GM19395 (cell line): ENCODE data around the gene NEMP2.

Experiments
- ATAC-seq: cut with Tn5 transposase; IDR thresholded peaks from one replicate; pipeline ENCODE4 v1.9.1; 2021; ENCODE audit warnings: mild to moderate bottlenecking, moderate library complexity; ENCODE audit not compliant: unreplicated experiment

The NEMP2 gene

DNA sequence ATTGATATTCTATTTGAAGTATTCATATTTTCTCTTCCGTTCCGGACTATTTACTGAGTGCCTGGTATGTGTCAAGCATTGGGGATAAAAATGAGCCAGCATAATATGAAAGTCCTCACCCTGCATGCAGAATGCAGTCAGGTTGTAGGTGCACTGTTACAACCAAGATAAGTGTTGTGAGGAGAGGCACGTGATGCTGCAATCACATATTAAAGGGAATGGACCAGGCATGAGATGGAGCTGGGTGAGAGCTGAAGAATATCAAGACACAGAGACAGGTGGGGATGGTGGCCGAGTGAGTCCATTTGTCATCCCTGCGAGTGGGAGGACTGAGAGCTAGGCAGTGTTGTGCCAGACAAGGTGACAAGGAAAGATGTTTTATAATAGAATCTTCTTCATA lies 74.0 kb downstream of the NEMP2 start:
- no peak for ATAC-seq

GRCh38 chr2:190459881-190460280 lies 74.6 kb downstream of the NEMP2 start:
- ATAC-seq: no peak

- ATAC-seq: no peak
These were observed 76.0 kb downstream of the NEMP2 start for GRCh38 chr2:190458352-190459107.

DNA sequence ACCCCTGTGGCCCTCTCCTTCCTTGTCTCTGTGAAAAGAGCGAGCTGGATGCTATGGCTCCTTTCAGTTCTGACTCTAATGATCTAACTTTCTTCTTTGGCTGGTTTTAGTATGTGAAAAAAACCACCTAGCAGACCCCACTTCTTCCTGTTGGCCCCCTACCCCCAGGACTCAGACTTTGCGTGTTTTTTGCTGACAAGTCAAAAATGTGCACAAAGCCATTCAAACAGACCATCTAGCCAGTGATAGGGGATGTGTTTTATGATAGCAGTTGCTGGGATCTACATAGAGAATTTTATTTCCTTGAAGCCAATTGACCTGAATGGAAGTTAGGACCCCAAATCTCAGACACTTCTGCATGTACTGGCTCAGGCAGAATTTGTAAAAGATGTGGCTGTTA lies 77.3 kb downstream of the NEMP2 start:
- no peak for ATAC-seq

GRCh38 chr2:190456833-190457232 lies 77.7 kb downstream of the NEMP2 start:
- no peak for ATAC-seq

GRCh38 chr2:190455358-190456095 lies 79.0 kb downstream of the NEMP2 start:
- no peak for ATAC-seq

DNA sequence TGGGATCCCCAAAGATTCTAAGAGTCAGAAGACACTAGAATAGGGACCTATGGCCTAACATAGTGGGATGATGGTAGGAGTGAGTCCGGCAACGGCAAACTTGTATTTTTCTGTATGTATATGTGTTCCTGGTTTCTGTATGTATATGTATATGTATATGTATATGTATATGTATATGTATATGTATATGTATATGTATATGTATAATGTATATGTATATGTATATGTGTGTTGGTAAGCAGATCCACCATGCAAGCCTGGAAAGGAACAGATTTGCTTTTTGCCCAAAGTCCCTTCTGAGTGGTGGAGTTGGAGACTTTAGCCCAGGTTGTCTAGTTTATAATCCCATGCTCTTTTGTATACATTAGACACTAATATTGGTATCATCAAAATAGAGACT lies 79.7 kb downstream of the NEMP2 start:
- no peak for ATAC-seq
